ENCODE measurements around the gene TBXAS1. TPM values are rescaled to one million over a fixed set of nuclear protein-coding genes. Genes with fewer than 3 reads are reported as not detected.

Gene TBXAS1
- total RNA-seq, 1 experiment from 2014 or later = 2.2 TPM

DNA sequence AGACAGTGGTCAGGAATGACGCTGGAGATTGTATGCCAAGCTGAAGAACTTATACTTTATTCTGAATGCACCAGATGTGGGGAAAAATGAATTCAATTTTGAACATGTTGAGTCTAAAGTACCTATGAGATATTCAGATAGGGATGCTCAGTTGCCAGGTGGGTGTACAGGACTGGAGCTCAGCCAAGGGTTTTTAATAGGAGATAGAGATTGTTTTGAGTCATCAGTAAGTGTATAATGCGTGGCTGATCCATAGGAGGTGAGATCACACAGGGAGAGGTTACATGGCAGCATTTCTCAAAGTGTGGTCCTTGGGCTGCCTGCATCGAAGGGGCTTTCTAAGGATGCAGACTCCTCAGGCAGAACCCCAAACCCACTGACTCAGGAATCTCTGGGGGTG lies 44.4 kb upstream of the TBXAS1 start:
- H3K4me2 ChIP-seq = no peak overlapping the region
- H3K9me3 ChIP-seq (ENCODE audit: insufficient read depth, low read depth) = no peaks in the 10 kb centered on the region
- no peak overlapping the region for H3K4me3 ChIP-seq
- POLR2A ChIA-PET (ENCODE audit: unreplicated experiment) = no interaction called here
- no peak overlapping the region for H3K27ac ChIP-seq
- intact Hi-C loops (cut with micrococcal nuclease; ENCODE audit: unreplicated experiment) = no loop called here
- no peaks in the 10 kb centered on the region for H4K20me1 ChIP-seq (ENCODE audit: insufficient read depth)
- no peak for DNase-seq
- H3K27me3 ChIP-seq (ENCODE audit: insufficient read depth, low read depth) = no peaks in the 10 kb centered on the region
- CTCF ChIA-PET = no interaction called here
- H2AFZ ChIP-seq = no peak overlapping the region
- TF ChIP-seq CTCF (conservative IDR thresholded peaks at IDR 0.05) = no peak
- TF ChIP-seq EZH2 (IDR thresholded peaks at IDR 0.05; ENCODE audit: low read depth) = no peak
- H3K4me1 ChIP-seq (replicated peaks; ENCODE audit: insufficient read depth) = peaks cover 12% of the 10 kb centered on the region
- no peaks in the 10 kb centered on the region for H3K9me2 ChIP-seq (ENCODE audit: insufficient read depth)
- no TSS peak for BruUV-seq (replicated peaks)
- H3F3A ChIP-seq (ENCODE audit: insufficient read depth, low read depth) = peaks cover 7% of the 10 kb centered on the region; the same call in 1 of the 2 replicates
- H3K79me2 ChIP-seq (ENCODE audit: low read depth) = no peaks in the 10 kb centered on the region
- no peaks in the 10 kb centered on the region for H3K36me3 ChIP-seq (ENCODE audit: low read depth)

- TF ChIP-seq CTCF (conservative IDR thresholded peaks at IDR 0.05) (no peak), EZH2 (IDR thresholded peaks at IDR 0.05; ENCODE audit: low read depth) (no peak)
- no peak overlapping the region for H3K4me2 ChIP-seq
- H3K36me3 ChIP-seq (ENCODE audit: low read depth) = no peaks in the 10 kb centered on the region
- H4K20me1 ChIP-seq (ENCODE audit: insufficient read depth) = no peaks in the 10 kb centered on the region
- POLR2A ChIA-PET (ENCODE audit: unreplicated experiment) = no interaction called here
- intact Hi-C loops (cut with micrococcal nuclease; ENCODE audit: unreplicated experiment) = no loop called here
- DNase-seq = no peak
- CTCF ChIA-PET = no interaction called here
- BruUV-seq (replicated peaks) = no TSS peak
- H3K4me1 ChIP-seq (replicated peaks; ENCODE audit: insufficient read depth) = no peaks in the 10 kb centered on the region
- H3K27ac ChIP-seq = no peak overlapping the region
- no peaks in the 10 kb centered on the region for H3K9me2 ChIP-seq (ENCODE audit: insufficient read depth)
- H2AFZ ChIP-seq = no peak overlapping the region
- H3K79me2 ChIP-seq (ENCODE audit: low read depth) = no peaks in the 10 kb centered on the region
- H3K4me3 ChIP-seq = no peak overlapping the region
- H3F3A ChIP-seq (ENCODE audit: insufficient read depth, low read depth) = no peaks in the 10 kb centered on the region
- H3K27me3 ChIP-seq (ENCODE audit: insufficient read depth, low read depth) = no peaks in the 10 kb centered on the region
- no peaks in the 10 kb centered on the region for H3K9me3 ChIP-seq (ENCODE audit: insufficient read depth, low read depth)
These were observed 37.7 kb upstream of the TBXAS1 start for GRCh38 chr7:139791316-139791715.

DNA sequence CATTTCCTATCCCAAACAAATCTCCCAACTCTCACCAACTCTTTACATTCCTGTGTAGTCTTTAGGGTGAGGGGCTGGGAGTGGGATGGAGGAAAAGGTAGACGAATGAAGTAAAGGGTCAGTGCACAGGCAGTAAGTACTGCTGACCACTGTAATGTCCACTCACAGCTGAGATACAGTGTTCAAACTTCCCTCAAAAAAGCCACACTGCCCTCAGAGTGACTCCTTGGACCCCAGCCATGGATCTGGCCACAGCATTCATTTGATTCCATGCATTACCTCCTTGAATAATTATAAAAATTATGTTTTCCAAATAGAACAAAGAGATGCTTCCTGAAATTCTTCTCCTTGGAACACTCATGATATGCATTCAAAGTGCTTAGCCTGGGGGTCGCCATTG lies 31.5 kb upstream of the TBXAS1 start:
- Histone ChIP-seq H3K9me3 (ENCODE audit: insufficient read depth, low read depth) (no peaks in the 10 kb centered on the region), H3K27me3 (ENCODE audit: insufficient read depth, low read depth) (no peaks in the 10 kb centered on the region), H3K4me2 (no peak overlapping the region), H3K36me3 (ENCODE audit: low read depth) (no peaks in the 10 kb centered on the region), H3K79me2 (ENCODE audit: low read depth) (no peaks in the 10 kb centered on the region), H2AFZ (no peak overlapping the region), H3F3A (ENCODE audit: insufficient read depth, low read depth) (no peaks in the 10 kb centered on the region), H3K9me2 (ENCODE audit: insufficient read depth) (no peaks in the 10 kb centered on the region), H3K27ac (no peak overlapping the region), H3K4me3 (no peak overlapping the region), H4K20me1 (ENCODE audit: insufficient read depth) (no peaks in the 10 kb centered on the region), H3K4me1 (replicated peaks; ENCODE audit: insufficient read depth) (no peaks in the 10 kb centered on the region)
- DNase-seq = no peak
- TF ChIP-seq CTCF (conservative IDR thresholded peaks at IDR 0.05) = no peak
- no peak for TF ChIP-seq EZH2 (IDR thresholded peaks at IDR 0.05; ENCODE audit: low read depth)
- intact Hi-C loops (cut with micrococcal nuclease; ENCODE audit: unreplicated experiment) = no loop called here
- POLR2A ChIA-PET (ENCODE audit: unreplicated experiment) = no interaction called here
- BruUV-seq (replicated peaks) = no TSS peak
- CTCF ChIA-PET = interaction anchor here (0.6 kb wide), 1 partner anchor 205 kb away, joined by 5 read pairs; no protein-coding TSS in a partner anchor
